SU-DHL-6 (cell line): ENCODE measurements around the gene ERBB4.

Experiments
- CTCF ChIP-seq: fragments of 200-600 bp; sonication (generic); IDR thresholded peaks from one replicate; pipeline ENCODE4 v1.5.1; 2017; ENCODE audit warnings: antibody characterized with exemption, mild to moderate bottlenecking, low read length, moderate library complexity; ENCODE audit not compliant: insufficient read depth, poor library complexity, severe bottlenecking
- EZH2phosphoT487 ChIP-seq: fragments of 200-600 bp; sonication (generic), shearing (Covaris generic); conservative IDR thresholded peaks from 2 replicates; pipeline ENCODE4 v1.6.1; 2018; ENCODE audit warnings: mild to moderate bottlenecking, antibody characterized with exemption, low read length, moderate library complexity, mixed read lengths

GRCh38 chr2:212237350-212238095 is 301.1 kb downstream of the ERBB4 start:
- TF ChIP-seq EZH2phosphoT487 (no peak), CTCF (no peak)
